Naive thymus-derived CD4-positive, alpha-beta T cell (primary cell): Measurements from ENCODE around the gene GRM7. TPM values are rescaled to one million over a fixed set of nuclear protein-coding genes. Genes with fewer than 3 reads are reported as not detected.

Source experiments
- ATAC-seq: fragments of 150-1000 bp; cut with Tn5 transposase; 2 replicates; pipeline ENCODE4 v1.10.0; 2021; ENCODE audit warnings: mild to moderate bottlenecking, moderate library complexity
- CTCF ChIA-PET: fragments of 350-600 bp; sonication (Branson Sonifier 250); formaldehyde crosslinking; loops from one replicate; lab custom pipeline; 2021; ENCODE audit warnings: antibody characterized with exemption; lab: Charles Lee
- POLR2A ChIA-PET: fragments of 350-600 bp; sonication (Branson Sonifier 250); formaldehyde crosslinking; loops from one replicate; lab custom pipeline; 2021; ENCODE audit warnings: antibody characterized with exemption, inconsistent platforms; lab: Charles Lee
- DNase-seq, 9 donors: peaks; one replicate each; pipeline versions ENCODE4 v3.0.0 to v3.0.0-alpha.2; 2020 to 2022; ENCODE audit warnings: mixed read lengths in 1 of 9
- H3K27ac ChIP-seq: one replicate; pipeline ENCODE4 v1.7.0; 2013; ENCODE audit warnings: mild to moderate bottlenecking, low read depth, low read length, moderate library complexity
- H3K27me3 ChIP-seq, 2 donors: one replicate each; pipeline ENCODE4 v1.7.0; 2013; ENCODE audit warnings: low read length in 2 of 2, mild to moderate bottlenecking in 2 of 2, moderate library complexity in 2 of 2; ENCODE audit not compliant: control insufficient read depth in 2 of 2, insufficient read depth in 2 of 2
- H3K36me3 ChIP-seq, 3 experiments: 1 replicate in 2 of 3; 2 replicates in 1 of 3; pipeline ENCODE4 v1.7.0; 2013; ENCODE audit warnings: low read length in 3 of 3, mild to moderate bottlenecking in 3 of 3, moderate library complexity in 1 of 3; ENCODE audit not compliant: insufficient read depth in 3 of 3, control insufficient read depth in 2 of 3
- H3K4me1 ChIP-seq, 2 donors: one replicate each; pipeline ENCODE4 v1.7.0; 2013; ENCODE audit warnings: low read length in 2 of 2, mild to moderate bottlenecking in 2 of 2, moderate library complexity in 1 of 2; ENCODE audit not compliant: control insufficient read depth in 2 of 2, insufficient read depth in 2 of 2
- H3K4me3 ChIP-seq: 2 replicates; pipeline ENCODE4 v1.7.0; 2013; ENCODE audit warnings: mild to moderate bottlenecking, low read length
- H3K9me3 ChIP-seq, 3 experiments: 1 replicate in 2 of 3; 2 replicates in 1 of 3; pipeline ENCODE4 v1.7.0; 2013; ENCODE audit warnings: low read length in 3 of 3; ENCODE audit not compliant: control insufficient read depth in 2 of 3
- H3K27ac Mint-ChIP-seq, 9 donors: one replicate each; pipeline ENCODE4 v1.8.0; 2020 to 2022; ENCODE audit warnings: mixed read lengths in 9 of 9, mild to moderate bottlenecking in 8 of 9, moderate library complexity in 5 of 9, inconsistent platforms in 2 of 9
- H3K27me3 Mint-ChIP-seq, 5 donors: one replicate each; pipeline ENCODE4 v1.8.0; 2021 to 2022; ENCODE audit warnings: mixed read lengths in 5 of 5, mild to moderate bottlenecking in 1 of 5
- H3K36me3 Mint-ChIP-seq, 5 donors: one replicate each; pipeline ENCODE4 v1.8.0; 2020 to 2022; ENCODE audit warnings: mixed read lengths in 5 of 5, mild to moderate bottlenecking in 3 of 5, inconsistent platforms in 1 of 5
- H3K4me1 Mint-ChIP-seq, 7 donors: one replicate each; pipeline ENCODE4 v1.8.0; 2020 to 2022; ENCODE audit warnings: mixed read lengths in 7 of 7, mild to moderate bottlenecking in 3 of 7, inconsistent platforms in 1 of 7
- H3K4me3 Mint-ChIP-seq, 10 donors: one replicate each; pipeline ENCODE4 v1.8.0; 2020 to 2022; ENCODE audit warnings: mild to moderate bottlenecking in 10 of 10, mixed read lengths in 10 of 10, moderate library complexity in 6 of 10, inconsistent platforms in 2 of 10
- H3K9me3 Mint-ChIP-seq, 11 donors: one replicate each; pipeline ENCODE4 v1.8.0; 2020 to 2022; ENCODE audit warnings: mixed read lengths in 11 of 11, mild to moderate bottlenecking in 4 of 11, inconsistent platforms in 1 of 11, moderate library complexity in 1 of 11
- intact Hi-C, 2 donors: fragments of 100-400 bp; cut with micrococcal nuclease; formaldehyde crosslinking; loops; one replicate each; pipeline ENCODE4 v1.15.1; 2023
- polyA plus RNA-seq, 2 donors: library from polyadenylated mRNA; unstranded; fragments of 300-500 nt; fragmentation: Illumina TruSeq; gene quantifications; one replicate each; pipeline ENCODE4 v1.2.3, GENCODE V29; 2021
- total RNA-seq, 6 experiments: library from RNA in 5 of 6; stranded (reverse) in 5 of 6; gene quantifications; 1 replicate in 5 of 6; 2 replicates in 1 of 6; pipeline ENCODE4 v1.2.3 and lab custom pipeline; 2021 to 2026

Gene GRM7
- total and polyA plus RNA-seq, 7 experiments from 2014 or later, result not detected

GRCh38 chr3:6860149-6860953 lies 564 bp upstream of the GRM7 start:
- DNase-seq (no peak), ATAC-seq (no peak)
- H3K27ac Mint-ChIP-seq, result no peak overlapping the region
- POLR2A ChIA-PET, result no interaction called here
- CTCF ChIA-PET, result no interaction called here
- H3K36me3 ChIP-seq, result no peaks in the 10 kb centered on the region
- intact Hi-C loops, result no loop called here
- no peak overlapping the region for H3K27ac ChIP-seq
- peaks cover 0 to 2% (median 0%) of the 10 kb centered on the region in 5 donors for H3K36me3 Mint-ChIP-seq
- H3K4me3 Mint-ChIP-seq, result no peak overlapping the region
- H3K27me3 Mint-ChIP-seq, result peaks cover 16 to 47% (median 32%) of the 10 kb centered on the region in 5 donors
- peaks cover 0 to 8% (median 4%) of the 10 kb centered on the region in 7 donors for H3K4me1 Mint-ChIP-seq
- H3K9me3 ChIP-seq, result no peaks in the 10 kb centered on the region
- H3K9me3 Mint-ChIP-seq, result peaks cover 0 to 15% (median 7%) of the 10 kb centered on the region in 11 donors
- H3K27me3 ChIP-seq, result no peaks in the 10 kb centered on the region
- no peak overlapping the region for H3K4me3 ChIP-seq
- H3K4me1 ChIP-seq, result no peaks in the 10 kb centered on the region

DNA sequence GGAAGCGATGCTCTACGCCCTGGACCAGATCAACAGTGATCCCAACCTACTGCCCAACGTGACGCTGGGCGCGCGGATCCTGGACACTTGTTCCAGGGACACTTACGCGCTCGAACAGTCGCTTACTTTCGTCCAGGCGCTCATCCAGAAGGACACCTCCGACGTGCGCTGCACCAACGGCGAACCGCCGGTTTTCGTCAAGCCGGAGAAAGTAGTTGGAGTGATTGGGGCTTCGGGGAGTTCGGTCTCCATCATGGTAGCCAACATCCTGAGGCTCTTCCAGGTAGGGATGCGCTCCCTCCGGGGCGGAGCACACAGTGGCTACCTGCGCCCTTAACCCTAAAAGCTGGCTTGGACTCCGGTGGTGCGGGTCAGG lies 698 bp downstream of the GRM7 start:
- Mint-ChIP-seq H3K4me3 (no peak overlapping the region), H3K27me3 (peaks cover 16 to 50% (median 32%) of the 10 kb centered on the region in 5 donors), H3K27ac (no peak overlapping the region), H3K36me3 (peaks cover 0 to 2% (median 0%) of the 10 kb centered on the region in 5 donors), H3K9me3 (peaks cover 0 to 15% (median 6%) of the 10 kb centered on the region in 11 donors), H3K4me1 (peaks cover 0 to 8% (median 4%) of the 10 kb centered on the region in 7 donors)
- Histone ChIP-seq H3K36me3 (no peaks in the 10 kb centered on the region), H3K4me3 (no peak overlapping the region), H3K27ac (no peak overlapping the region), H3K4me1 (no peaks in the 10 kb centered on the region), H3K9me3 (no peaks in the 10 kb centered on the region), H3K27me3 (no peaks in the 10 kb centered on the region)
- no peak for ATAC-seq
- ChIA-PET CTCF (no interaction called here), POLR2A (no interaction called here)
- DNase-seq, result no peak
- intact Hi-C loops, result no loop called here

DNA sequence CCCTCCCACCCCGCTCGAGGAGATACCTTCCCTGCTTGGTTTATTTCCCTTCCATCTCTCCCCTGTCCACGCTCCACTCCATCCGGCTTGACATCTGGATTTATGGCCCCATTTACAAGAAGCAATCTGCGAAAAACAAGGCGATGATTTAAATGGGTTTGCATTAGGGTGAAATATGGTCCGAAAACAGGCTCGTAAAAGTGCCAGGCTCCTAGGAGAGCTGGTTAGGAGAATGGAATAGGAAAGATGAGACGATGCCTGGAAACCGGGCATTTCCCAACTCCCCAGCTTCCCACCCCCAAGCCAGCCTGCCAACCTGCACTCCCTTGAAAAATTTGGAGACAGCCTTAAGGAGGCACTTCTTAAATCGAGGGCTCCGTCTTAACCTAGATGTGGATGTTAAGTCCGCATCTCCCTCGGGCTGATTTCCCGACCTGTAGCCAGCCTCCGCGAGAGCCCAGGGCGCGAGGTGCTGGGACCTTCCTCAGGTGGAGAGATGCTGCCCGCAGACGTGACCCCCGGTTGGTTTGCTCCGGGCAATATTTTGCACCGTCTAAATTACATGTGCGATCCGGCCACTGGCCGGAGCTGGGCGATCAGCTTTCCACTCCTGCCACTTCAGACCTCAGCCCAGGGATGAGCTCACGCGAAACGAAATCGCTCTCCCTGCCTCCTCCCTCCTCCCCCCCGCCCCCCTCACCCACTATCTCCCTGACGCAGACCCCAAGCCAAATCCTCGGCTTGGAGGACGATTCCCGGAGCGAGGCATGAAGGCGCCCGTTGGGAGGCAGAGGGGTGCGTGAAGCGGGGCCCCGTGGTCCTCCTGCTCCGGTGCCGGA lies 1.3 kb downstream of the GRM7 start:
- H3K27ac ChIP-seq, result no peak overlapping the region
- CTCF ChIA-PET, result no interaction called here
- H3K36me3 ChIP-seq, result no peaks in the 10 kb centered on the region
- no peak overlapping the region for H3K4me3 ChIP-seq
- peak overlapping the region in 1 of 10 donors; percentile 33 for H3K4me3 Mint-ChIP-seq
- peaks cover 16 to 50% (median 32%) of the 10 kb centered on the region in 5 donors for H3K27me3 Mint-ChIP-seq
- peaks cover 0 to 2% (median 0%) of the 10 kb centered on the region in 5 donors for H3K36me3 Mint-ChIP-seq
- H3K4me1 ChIP-seq, result no peaks in the 10 kb centered on the region
- DNase-seq (no peak), ATAC-seq (no peak)
- peaks cover 0 to 15% (median 6%) of the 10 kb centered on the region in 11 donors for H3K9me3 Mint-ChIP-seq
- POLR2A ChIA-PET, result no interaction called here
- intact Hi-C loops, result no loop called here
- no peaks in the 10 kb centered on the region for H3K9me3 ChIP-seq
- H3K27ac Mint-ChIP-seq, result no peak overlapping the region
- no peaks in the 10 kb centered on the region for H3K27me3 ChIP-seq
- H3K4me1 Mint-ChIP-seq, result peaks cover 0 to 8% (median 4%) of the 10 kb centered on the region in 7 donors

GRCh38 chr3:6862880-6863195 lies 1.9 kb downstream of the GRM7 start:
- H3K4me3 ChIP-seq, result no peak overlapping the region
- Mint-ChIP-seq H3K4me3 (peak overlapping the region in 2 of 10 donors; percentile 5 to 10), H3K9me3 (peaks cover 0 to 15% (median 6%) of the 10 kb centered on the region in 11 donors), H3K36me3 (peaks cover 0 to 2% (median 0%) of the 10 kb centered on the region in 5 donors), H3K27me3 (peaks cover 16 to 50% (median 32%) of the 10 kb centered on the region in 5 donors), H3K27ac (no peak overlapping the region), H3K4me1 (peaks cover 0 to 8% (median 4%) of the 10 kb centered on the region in 7 donors)
- H3K36me3 ChIP-seq, result no peaks in the 10 kb centered on the region
- ATAC-seq, result no peak
- no peaks in the 10 kb centered on the region for H3K27me3 ChIP-seq
- no peak for DNase-seq
- POLR2A ChIA-PET, result no interaction called here
- H3K27ac ChIP-seq, result no peak overlapping the region
- no peaks in the 10 kb centered on the region for H3K9me3 ChIP-seq
- no peaks in the 10 kb centered on the region for H3K4me1 ChIP-seq
- CTCF ChIA-PET, result no interaction called here
- intact Hi-C loops, result no loop called here

GRCh38 chr3:6867269-6867668 lies 6.4 kb downstream of the GRM7 start:
- Mint-ChIP-seq H3K9me3 (peaks cover 0 to 9% (median 4%) of the 10 kb centered on the region in 11 donors), H3K4me3 (no peak overlapping the region), H3K4me1 (peaks cover 0 to 5% (median 4%) of the 10 kb centered on the region in 7 donors), H3K36me3 (no peaks in the 10 kb centered on the region), H3K27me3 (peaks cover 9 to 27% (median 26%) of the 10 kb centered on the region in 5 donors), H3K27ac (no peak overlapping the region)
- Histone ChIP-seq H3K36me3 (no peaks in the 10 kb centered on the region), H3K4me1 (no peaks in the 10 kb centered on the region), H3K27me3 (no peaks in the 10 kb centered on the region), H3K9me3 (no peaks in the 10 kb centered on the region), H3K4me3 (no peak overlapping the region), H3K27ac (no peak overlapping the region)
- POLR2A ChIA-PET, result no interaction called here
- intact Hi-C loops, result no loop called here
- no peak for ATAC-seq
- CTCF ChIA-PET, result no interaction called here
- no peak for DNase-seq

DNA sequence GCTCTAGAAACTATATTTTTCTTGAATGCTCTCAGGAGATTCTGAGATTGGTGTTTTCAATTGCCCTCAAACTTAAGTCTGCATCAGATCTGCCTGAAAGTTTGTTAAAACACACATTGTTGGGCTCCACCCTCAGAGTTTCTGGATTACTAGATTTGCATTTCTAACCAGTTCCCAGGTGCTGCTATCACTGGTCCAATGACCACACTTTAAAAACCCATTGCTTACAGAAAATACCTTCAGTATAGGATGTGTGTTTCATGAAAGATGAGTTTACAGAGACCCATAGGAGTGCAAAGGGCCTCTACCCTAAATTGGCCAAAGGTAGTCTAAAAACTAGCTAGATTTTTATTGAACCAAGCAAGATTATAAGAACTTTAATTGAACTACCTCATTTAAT lies 17.8 kb downstream of the GRM7 start:
- intact Hi-C loops, result no loop called here
- Mint-ChIP-seq H3K4me1 (no peaks in the 10 kb centered on the region), H3K9me3 (peaks cover 0 to 7% (median 0%) of the 10 kb centered on the region in 11 donors), H3K4me3 (no peak overlapping the region), H3K27me3 (no peaks in the 10 kb centered on the region), H3K27ac (no peak overlapping the region), H3K36me3 (no peaks in the 10 kb centered on the region)
- ChIA-PET CTCF (no interaction called here), POLR2A (no interaction called here)
- ATAC-seq (no peak), DNase-seq (no peak)
- no peak overlapping the region for H3K4me3 ChIP-seq
- no peak overlapping the region for H3K27ac ChIP-seq
- H3K4me1 ChIP-seq, result no peaks in the 10 kb centered on the region
- no peaks in the 10 kb centered on the region for H3K27me3 ChIP-seq
- H3K36me3 ChIP-seq, result no peaks in the 10 kb centered on the region
- H3K9me3 ChIP-seq, result no peaks in the 10 kb centered on the region
